PC-3 (cell line): ENCODE measurements around the gene DTNB. TPM values are rescaled to one million over a fixed set of nuclear protein-coding genes. Genes with fewer than 3 reads are reported as not detected.

Source experiments
- ATAC-seq: fragments of 200-7000 bp; cut with Tn5 transposase; 2 replicates; pipeline ENCODE4 v1.9.1; 2020; ENCODE audit warnings: mild to moderate bottlenecking, moderate library complexity
- BruUV-seq: library from RNA; stranded (reverse); fragments of 400-500 nt; replicated peaks from 2 replicates; lab custom pipeline; 2021; lab: Mats Ljungman, UMichigan
- CTCF ChIA-PET: fragments of 300-600 bp; sonication (Branson Sonifier 250); formaldehyde crosslinking; loops from one replicate; lab custom pipeline; 2022; ENCODE audit warnings: antibody characterized with exemption; lab: Charles Lee
- POLR2A ChIA-PET: fragments of 300-600 bp; sonication (Branson Sonifier 250); formaldehyde crosslinking; loops from one replicate; lab custom pipeline; 2022; ENCODE audit warnings: antibody characterized with exemption; ENCODE audit not compliant: unreplicated experiment; lab: Charles Lee
- DNase-seq: peaks from one replicate; pipeline ENCODE4 v3.0.0-alpha.2; 2015
- H2AFZ ChIP-seq: fragments of 300-600 bp; sonication (generic); 2 replicates; pipeline ENCODE4 v1.6.0; 2016; ENCODE audit warnings: antibody characterized with exemption, low read length
- H3F3A ChIP-seq: fragments of 300-600 bp; sonication (generic); one replicate; pipeline ENCODE4 v1.6.0; 2017; ENCODE audit warnings: antibody characterized with exemption, low read length, control low read depth, mild to moderate bottlenecking; ENCODE audit not compliant: unreplicated experiment
- H3K27ac ChIP-seq: fragments of 300-600 bp; sonication (generic); 2 replicates; pipeline ENCODE4 v1.5.1; 2016; ENCODE audit warnings: mild to moderate bottlenecking, low read length
- H3K27me3 ChIP-seq: fragments of 300-600 bp; sonication (generic); 2 replicates; pipeline ENCODE4 v1.6.1; 2016; ENCODE audit warnings: low read length, mixed read lengths
- H3K36me3 ChIP-seq: fragments of 300-600 bp; sonication (generic); 2 replicates; pipeline ENCODE4 v1.6.1; 2016; ENCODE audit warnings: low read depth, mixed run types, low read length, mixed read lengths
- H3K4me1 ChIP-seq: fragments of 300-600 bp; sonication (generic); 2 replicates; pipeline ENCODE4 v1.5.1; 2016; ENCODE audit warnings: low read length; ENCODE audit not compliant: insufficient read depth
- H3K4me2 ChIP-seq: fragments of 300-600 bp; sonication (generic); 2 replicates; pipeline ENCODE4 v1.6.0; 2016; ENCODE audit warnings: low read length
- H3K4me3 ChIP-seq: fragments of 300-600 bp; sonication (generic); 2 replicates; pipeline ENCODE4 v1.5.1; 2016; ENCODE audit warnings: mild to moderate bottlenecking, low read length, mixed read lengths
- H3K79me2 ChIP-seq: fragments of 300-600 bp; sonication (generic); 2 replicates; pipeline ENCODE4 v1.6.1; 2017; ENCODE audit warnings: low read length, mixed read lengths
- H3K9ac ChIP-seq: fragments of 300-600 bp; sonication (generic); 2 replicates; pipeline ENCODE4 v1.6.0; 2016; ENCODE audit warnings: mild to moderate bottlenecking, low read length
- H3K9me2 ChIP-seq: fragments of 300-600 bp; sonication (generic); replicated peaks from 2 replicates; pipeline ENCODE4 v1.6.1; 2016; ENCODE audit warnings: mixed run types, low read length, mixed read lengths
- H3K9me3 ChIP-seq: fragments of 300-600 bp; sonication (generic); 2 replicates; pipeline ENCODE4 v1.6.1; 2016; ENCODE audit warnings: low read length, mixed read lengths
- H4K20me1 ChIP-seq: fragments of 300-600 bp; sonication (generic); 2 replicates; pipeline ENCODE4 v1.6.1; 2016; ENCODE audit warnings: low read length, mixed read lengths
- EZH2 ChIP-seq: fragments of 300-600 bp; sonication (generic); IDR thresholded peaks from one replicate; pipeline ENCODE4 v1.6.1; 2017; ENCODE audit warnings: antibody characterized with exemption, mild to moderate bottlenecking, low read length; ENCODE audit not compliant: unreplicated experiment
- EZH2phosphoT487 ChIP-seq: fragments of 300-600 bp; sonication (generic); IDR thresholded peaks from 2 replicates; pipeline ENCODE4 v1.6.1; 2018; ENCODE audit warnings: mild to moderate bottlenecking, antibody characterized with exemption, low read length, borderline replicate concordance
- intact Hi-C: fragments of 100-400 bp; cut with micrococcal nuclease; formaldehyde crosslinking; loops from 2 replicates; pipeline ENCODE4 v1.9.0; 2023
- total RNA-seq: library from RNA; depleted of rRNA; stranded (reverse); fragments of >200 nt; gene quantifications from 2 replicates; pipeline ENCODE4 v1.2.3, GENCODE V29; 2014
- TF ChIP-seq, protein P1 (sequence below): fragments of 300-600 bp; sonication (generic); conservative IDR thresholded peaks from 2 replicates; pipeline ENCODE4 v1.5.1; 2017; ENCODE audit warnings: antibody characterized with exemption, low read depth, mild to moderate bottlenecking, low read length

The DTNB gene
- total RNA-seq, 1 experiment from 2014 or later: 23.1 TPM

DNA sequence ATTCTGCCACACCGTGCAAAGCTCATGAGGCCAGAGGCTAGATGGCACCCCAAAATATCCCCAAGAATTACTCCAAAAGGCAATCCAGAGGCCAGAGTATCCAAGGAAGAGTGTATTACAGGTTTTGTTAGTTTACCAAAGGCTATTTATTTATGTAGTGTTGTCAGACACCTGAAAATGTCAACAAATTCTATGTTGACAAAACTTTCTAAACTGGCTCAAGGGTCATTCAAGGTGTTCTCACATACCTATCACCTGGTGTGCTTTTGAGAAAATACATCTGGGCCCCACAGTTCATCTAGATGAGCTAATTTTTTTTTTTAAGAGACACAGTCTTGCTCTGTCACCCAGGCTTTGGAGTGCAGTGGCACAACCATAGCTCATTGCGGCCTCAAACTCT is 12.4 kb upstream of the DTNB start:
- DNase-seq: no peak
- no peak overlapping the region for H2AFZ ChIP-seq
- no peaks in the 10 kb centered on the region for H3K36me3 ChIP-seq
- BruUV-seq: no TSS peak
- no peaks in the 10 kb centered on the region for H4K20me1 ChIP-seq
- no peak overlapping the region for H3K4me3 ChIP-seq
- H3K27me3 ChIP-seq: no peaks in the 10 kb centered on the region
- no peak for ATAC-seq
- ChIA-PET POLR2A (interaction anchor here (0.5 kb wide), 1 partner anchor 256 kb away, joined by 9 read pairs; no protein-coding TSS in a partner anchor), CTCF (no interaction called here)
- TF ChIP-seq, protein P1, sequence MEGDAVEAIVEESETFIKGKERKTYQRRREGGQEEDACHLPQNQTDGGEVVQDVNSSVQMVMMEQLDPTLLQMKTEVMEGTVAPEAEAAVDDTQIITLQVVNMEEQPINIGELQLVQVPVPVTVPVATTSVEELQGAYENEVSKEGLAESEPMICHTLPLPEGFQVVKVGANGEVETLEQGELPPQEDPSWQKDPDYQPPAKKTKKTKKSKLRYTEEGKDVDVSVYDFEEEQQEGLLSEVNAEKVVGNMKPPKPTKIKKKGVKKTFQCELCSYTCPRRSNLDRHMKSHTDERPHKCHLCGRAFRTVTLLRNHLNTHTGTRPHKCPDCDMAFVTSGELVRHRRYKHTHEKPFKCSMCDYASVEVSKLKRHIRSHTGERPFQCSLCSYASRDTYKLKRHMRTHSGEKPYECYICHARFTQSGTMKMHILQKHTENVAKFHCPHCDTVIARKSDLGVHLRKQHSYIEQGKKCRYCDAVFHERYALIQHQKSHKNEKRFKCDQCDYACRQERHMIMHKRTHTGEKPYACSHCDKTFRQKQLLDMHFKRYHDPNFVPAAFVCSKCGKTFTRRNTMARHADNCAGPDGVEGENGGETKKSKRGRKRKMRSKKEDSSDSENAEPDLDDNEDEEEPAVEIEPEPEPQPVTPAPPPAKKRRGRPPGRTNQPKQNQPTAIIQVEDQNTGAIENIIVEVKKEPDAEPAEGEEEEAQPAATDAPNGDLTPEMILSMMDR: no peak
- TF ChIP-seq EZH2phosphoT487 (no peak), EZH2 (no peak)
- no peaks in the 10 kb centered on the region for H3K79me2 ChIP-seq
- no peaks in the 10 kb centered on the region for H3K9me2 ChIP-seq
- no peaks in the 10 kb centered on the region for H3F3A ChIP-seq
- no peaks in the 10 kb centered on the region for H3K9me3 ChIP-seq
- intact Hi-C loops: no loop called here
- no peak overlapping the region for H3K27ac ChIP-seq
- H3K4me2 ChIP-seq: no peak overlapping the region
- H3K9ac ChIP-seq: no peak overlapping the region
- H3K4me1 ChIP-seq: peaks cover 7% of the 10 kb centered on the region

DNA sequence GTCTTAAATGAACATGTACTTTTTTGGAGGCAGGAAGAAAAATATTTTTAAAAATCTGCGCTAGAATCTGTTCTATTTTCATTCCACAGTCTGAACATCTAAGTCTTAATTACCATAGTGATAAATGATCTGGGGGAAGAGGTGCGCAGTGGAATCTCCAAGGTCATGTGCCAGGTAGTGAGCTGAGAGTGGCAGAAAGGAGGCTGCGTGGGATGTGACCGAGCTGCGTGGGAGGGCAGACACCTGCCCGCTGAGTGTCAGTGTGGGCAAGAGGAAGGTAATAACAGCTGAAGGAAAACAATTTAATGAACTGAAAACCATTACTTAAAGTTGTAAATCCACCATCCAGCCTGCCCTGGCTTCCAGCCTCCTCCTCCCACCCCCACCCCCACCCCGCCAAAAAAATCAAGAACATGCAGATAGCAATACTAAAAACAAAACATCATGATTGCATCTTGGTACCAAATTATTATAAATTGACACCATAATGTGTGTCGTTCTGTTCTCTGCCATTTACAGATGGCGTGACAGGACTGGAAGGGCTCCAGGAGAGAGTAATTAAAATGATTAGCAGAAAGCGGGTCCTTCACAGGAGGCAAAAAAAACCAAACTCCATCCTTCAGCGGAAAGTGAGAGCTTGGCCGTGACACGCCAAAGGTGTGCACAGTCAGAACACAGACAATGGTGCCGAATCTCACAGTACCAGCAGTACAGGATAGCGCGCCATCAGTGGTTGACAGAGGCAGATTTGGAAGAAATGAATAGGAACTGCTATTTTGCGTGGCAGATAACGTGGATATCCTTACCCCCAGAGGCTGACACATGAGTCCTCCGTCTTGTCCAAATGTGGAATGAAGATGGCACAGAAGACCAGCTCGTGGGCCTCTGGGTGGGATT is 11.4 kb upstream of the DTNB start:
- no peaks in the 10 kb centered on the region for H3K79me2 ChIP-seq
- no peaks in the 10 kb centered on the region for H3F3A ChIP-seq
- BruUV-seq: no TSS peak
- intact Hi-C loops: no loop called here
- no peak overlapping the region for H2AFZ ChIP-seq
- H3K4me1 ChIP-seq: peaks cover 7% of the 10 kb centered on the region
- H3K27me3 ChIP-seq: no peaks in the 10 kb centered on the region
- no peaks in the 10 kb centered on the region for H3K9me3 ChIP-seq
- no peak overlapping the region for H3K27ac ChIP-seq
- no peaks in the 10 kb centered on the region for H4K20me1 ChIP-seq
- H3K9me2 ChIP-seq: no peaks in the 10 kb centered on the region
- H3K4me2 ChIP-seq: no peak overlapping the region
- no peak for TF ChIP-seq EZH2
- TF ChIP-seq EZH2phosphoT487: no peak
- TF ChIP-seq, protein P1: no peak
- ChIA-PET CTCF (no interaction called here), POLR2A (interaction anchor here (0.5 kb wide), 1 partner anchor 257 kb away, joined by 9 read pairs; no protein-coding TSS in a partner anchor)
- no peaks in the 10 kb centered on the region for H3K36me3 ChIP-seq
- ATAC-seq (no peak), DNase-seq (no peak)
- H3K9ac ChIP-seq: no peak overlapping the region
- H3K4me3 ChIP-seq: no peak overlapping the region

DNA sequence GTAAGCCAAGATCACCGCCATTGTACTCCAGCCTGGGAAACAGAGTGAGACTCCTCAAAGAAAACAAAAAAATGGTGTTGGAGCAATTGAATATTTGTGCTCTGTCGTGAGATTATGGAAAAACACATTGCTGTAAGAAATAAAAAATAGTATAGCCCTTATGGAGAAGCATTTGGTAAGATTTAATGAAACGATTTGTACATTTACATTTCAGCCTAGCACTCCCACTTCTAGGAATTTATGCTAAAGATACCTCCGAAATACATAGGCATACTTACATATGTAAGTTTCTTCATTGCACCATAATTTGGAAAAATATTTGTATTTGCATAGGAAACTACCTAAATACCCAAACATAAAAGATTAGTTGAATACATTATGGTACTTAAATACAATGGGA is 8.7 kb upstream of the DTNB start:
- ChIA-PET CTCF (no interaction called here), POLR2A (no interaction called here)
- Histone ChIP-seq H3K9ac (no peak overlapping the region), H3K27ac (no peak overlapping the region), H3K4me1 (peaks cover 7% of the 10 kb centered on the region), H3F3A (no peaks in the 10 kb centered on the region), H3K27me3 (no peaks in the 10 kb centered on the region), H3K79me2 (no peaks in the 10 kb centered on the region), H2AFZ (no peak overlapping the region), H3K9me3 (no peaks in the 10 kb centered on the region), H4K20me1 (no peaks in the 10 kb centered on the region), H3K9me2 (no peaks in the 10 kb centered on the region), H3K4me3 (no peak overlapping the region), H3K36me3 (no peaks in the 10 kb centered on the region), H3K4me2 (no peak overlapping the region)
- DNase-seq: no peak
- TF ChIP-seq EZH2 (no peak), EZH2phosphoT487 (no peak)
- TF ChIP-seq, protein P1: no peak
- ATAC-seq: no peak
- intact Hi-C loops: no loop called here
- BruUV-seq: no TSS peak
